ENCODE results near the gene RIOK2. TPM values are rescaled to one million over a fixed set of nuclear protein-coding genes. Genes with fewer than 3 reads are reported as not detected.

Gene RIOK2
- total RNA-seq, 2 experiments from 2014 or later = 30.9 to 39.2 TPM

Other genes starting within 250 kb of the RIOK2 start
- 10 to 100 TPM; 45.8 to 46.7 TPM for gene LNPEP, start 247.2 kb downstream of the RIOK2 start, total RNA-seq
- not detected for gene LIX1, start 40.6 kb downstream of the RIOK2 start, total RNA-seq